Aorta (tissue), 5 donors: Measurements from ENCODE around the gene LDLRAD4. TPM values are rescaled to one million over a fixed set of nuclear protein-coding genes. Genes with fewer than 3 reads are reported as not detected.

ENCODE experiments used
- ATAC-seq: fragments of 200-7000 bp; cut with Tn5 transposase; one replicate; pipeline ENCODE4 v1.9.1; 2022; ENCODE audit warnings: moderate library complexity; ENCODE audit not compliant: low FRiP score
- DNase-seq, 2 donors: peaks; one replicate each; pipeline ENCODE4 v3.0.0-alpha.2; 2020
- H3K27ac ChIP-seq, 2 donors: one replicate each; pipeline ENCODE4 v1.5.1; 2013; ENCODE audit warnings: low read length in 2 of 2, mild to moderate bottlenecking in 2 of 2, moderate library complexity in 2 of 2, control low read depth in 1 of 2, inconsistent platforms in 1 of 2, low read depth in 1 of 2
- H3K27me3 ChIP-seq, 2 donors: one replicate each; pipeline ENCODE4 v1.6.1; 2013; ENCODE audit warnings: control low read depth in 1 of 2, low read length in 1 of 2, mild to moderate bottlenecking in 1 of 2, moderate library complexity in 1 of 2; ENCODE audit not compliant: insufficient read depth in 2 of 2, control insufficient read depth in 1 of 2
- H3K36me3 ChIP-seq, 2 donors: one replicate each; pipeline ENCODE4 v1.6.1; 2013; ENCODE audit warnings: control low read depth in 1 of 2, low read length in 1 of 2, mild to moderate bottlenecking in 1 of 2; ENCODE audit not compliant: insufficient read depth in 2 of 2, control insufficient read depth in 1 of 2
- H3K4me1 ChIP-seq, 2 donors: one replicate each; pipeline ENCODE4 v1.6.1; 2013; ENCODE audit warnings: low read length in 2 of 2, control low read depth in 1 of 2, mild to moderate bottlenecking in 1 of 2, moderate library complexity in 1 of 2; ENCODE audit not compliant: insufficient read depth in 2 of 2, control insufficient read depth in 1 of 2
- H3K4me3 ChIP-seq, 2 donors: one replicate each; pipeline ENCODE4 v1.5.1; 2013; ENCODE audit warnings: low read length in 2 of 2, control low read depth in 1 of 2, mild to moderate bottlenecking in 1 of 2
- H3K9me3 ChIP-seq: one replicate; pipeline ENCODE4 v1.6.1; 2013; ENCODE audit warnings: mild to moderate bottlenecking, low read length; ENCODE audit not compliant: control insufficient read depth
- WGBS, 2 donors: extraction: QIAGEN DNeasy Blood & Tissue Kit; methylation state at CpG; one replicate each; pipeline ENCODE4 v1.1.7; 2013; 5-methylcytosine and 5-hydroxymethylcytosine counted together
- intact Hi-C, 2 donors: fragments of 100-400 bp; cut with DNase I; formaldehyde crosslinking; loops; one replicate each; pipeline versions ENCODE4 v1.14.2 to v1.15.0; 2022
- polyA plus RNA-seq, 2 donors: library from polyadenylated mRNA; stranded (reverse); fragments of 200-250 nt; gene quantifications; one replicate each; pipeline ENCODE4 v1.2.3, GENCODE V29; 2013
- total RNA-seq, 2 donors: library from RNA; stranded (reverse); fragmentation: NEBNext Ultra II Directional; extraction: Animal tissue kit (Norgen Biotek cat#: 25700); gene quantifications; one replicate each; pipeline ENCODE4 v1.2.1, GENCODE V29; 2021
- donor health status: healthy with polysubstance abuse.
- donor health status: Bipolar disorder and iron deficiency.
- donor health status: DM: no; HTN: no; CAD: no.
- donor health status: DM: no; HTN: no; CAD: no.
- donor health status: DM: yes; HTN: yes; CAD: no.

The LDLRAD4 gene
- total and polyA plus RNA-seq, 4 donors = 7.0 to 112 (median 36.9) TPM

DNA sequence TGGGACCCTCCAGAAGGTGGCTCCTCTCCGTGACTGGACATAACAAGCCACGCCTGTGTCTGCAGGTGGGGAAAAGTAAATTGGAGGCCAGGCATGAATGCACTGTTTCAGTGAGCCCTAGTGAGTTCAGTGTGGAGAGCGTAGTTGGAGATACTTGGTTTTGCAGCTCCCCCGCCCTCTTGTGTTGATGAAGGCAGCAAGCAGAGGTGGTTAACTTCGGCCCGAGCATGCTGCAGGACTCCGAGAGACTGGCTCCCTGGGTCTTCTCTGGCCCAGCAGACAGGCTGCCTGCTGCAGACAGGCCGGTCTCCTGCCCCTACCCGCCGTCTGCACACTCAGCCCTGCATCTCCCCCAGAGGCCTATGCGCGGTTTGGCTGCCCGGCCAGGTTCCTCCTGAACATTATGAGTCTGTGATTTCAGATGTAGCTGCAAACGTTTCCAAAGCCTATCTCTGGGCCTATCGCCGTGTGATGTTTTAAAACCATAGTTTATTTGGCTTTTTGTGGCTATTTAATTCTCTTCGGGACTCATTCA is 102.4 kb downstream of the LDLRAD4 start:
- H3K27ac ChIP-seq = no peak overlapping the region
- no peak for DNase-seq
- H3K9me3 ChIP-seq = no peaks in the 10 kb centered on the region
- no peaks in the 10 kb centered on the region for H3K27me3 ChIP-seq
- peaks cover 2 to 3% of the 10 kb centered on the region in 2 donors for H3K4me1 ChIP-seq
- H3K36me3 ChIP-seq = no peaks in the 10 kb centered on the region
- 88 to 91% methylated on average over 17 of the region's 17 CpGs for WGBS, 2 donors
- no peak overlapping the region for H3K4me3 ChIP-seq
- ATAC-seq = no peak
- intact Hi-C loops = loop anchor here (5.0 kb wide), 5 partner anchors 39 to 99 kb away; no protein-coding TSS in a partner anchor

DNA sequence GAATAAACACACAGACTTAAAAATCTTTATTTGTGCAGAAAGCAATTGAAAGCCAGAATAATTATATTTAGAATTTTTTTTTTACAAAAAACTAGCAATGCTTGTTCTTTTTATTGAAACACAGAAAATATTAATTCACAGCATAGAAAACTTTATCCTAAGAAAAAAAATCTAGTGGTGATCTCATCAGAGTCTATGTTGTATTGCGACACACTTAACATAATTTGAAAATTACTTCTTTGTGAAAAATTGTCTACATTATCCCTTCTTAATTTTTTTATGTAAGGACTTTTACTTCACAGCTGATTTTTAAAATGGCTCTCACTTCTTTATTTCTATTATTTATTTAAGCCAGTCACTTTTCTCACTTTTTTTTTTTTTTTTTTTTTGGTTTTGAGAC is 103.4 kb downstream of the LDLRAD4 start:
- Histone ChIP-seq H3K4me1 (peaks cover 2 to 3% of the 10 kb centered on the region in 2 donors), H3K4me3 (no peak overlapping the region), H3K9me3 (no peaks in the 10 kb centered on the region), H3K27me3 (no peaks in the 10 kb centered on the region), H3K36me3 (no peaks in the 10 kb centered on the region), H3K27ac (no peak overlapping the region)
- ATAC-seq (no peak), DNase-seq (no peak)
- 93 to 96% methylated on average over 1 of the region's 1 CpG for WGBS, 2 donors
- intact Hi-C loops = loop anchor here (5.0 kb wide), 5 partner anchors 40 to 100 kb away; no protein-coding TSS in a partner anchor

DNA sequence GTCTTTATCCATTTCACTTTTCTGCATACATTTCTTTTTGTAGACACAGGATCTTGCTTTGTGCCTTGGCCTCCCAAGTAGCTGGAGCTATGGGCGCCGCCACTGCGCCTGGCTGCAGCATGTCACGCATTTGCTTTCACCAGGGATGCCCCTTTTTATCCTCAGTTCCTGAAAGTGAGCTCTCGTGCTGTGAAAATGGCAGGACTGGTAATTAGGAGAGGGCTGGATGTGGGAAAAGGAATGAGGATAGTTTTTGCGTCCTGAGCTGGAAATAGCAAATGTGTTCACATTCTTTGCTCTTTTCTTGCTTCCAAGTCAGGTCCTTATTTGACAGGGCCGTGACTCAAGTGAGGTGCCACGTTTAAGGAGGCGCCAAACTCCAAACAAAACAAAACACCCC is 104.6 kb downstream of the LDLRAD4 start:
- Histone ChIP-seq H3K4me3 (no peak overlapping the region), H3K36me3 (no peaks in the 10 kb centered on the region), H3K27me3 (no peaks in the 10 kb centered on the region), H3K27ac (peak overlapping the region in 1 of 2 donors; percentile 28), H3K9me3 (no peaks in the 10 kb centered on the region), H3K4me1 (peaks cover 3 to 4% of the 10 kb centered on the region in 2 donors)
- DNase-seq (no peak), ATAC-seq (no peak)
- 32 to 41% methylated on average over 9 of the region's 9 CpGs for WGBS, 2 donors
- intact Hi-C loops = loop anchor here (5.0 kb wide), 5 partner anchors 41 to 101 kb away; no protein-coding TSS in a partner anchor

DNA sequence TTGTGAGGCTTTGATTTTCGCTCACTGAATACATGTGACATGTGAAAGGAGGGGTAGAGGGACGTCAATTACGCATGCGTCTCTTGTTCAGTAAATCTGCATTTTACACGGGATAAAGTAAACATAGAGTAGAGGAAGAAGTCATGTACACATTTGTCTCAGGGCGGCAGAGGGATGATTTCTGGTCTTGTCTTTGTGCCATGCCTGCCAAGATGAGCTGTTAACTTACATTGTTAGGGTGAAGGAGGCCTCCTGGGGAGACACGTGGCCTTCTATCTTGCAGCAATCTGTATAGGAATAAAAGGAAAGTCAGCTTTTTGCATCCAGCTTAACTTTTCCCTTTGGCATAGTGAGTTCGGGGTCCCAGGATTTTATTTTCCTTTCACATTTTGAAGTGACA is 106.3 kb downstream of the LDLRAD4 start:
- H3K36me3 ChIP-seq = no peaks in the 10 kb centered on the region
- DNase-seq (no peak), ATAC-seq (no peak)
- H3K27me3 ChIP-seq = no peaks in the 10 kb centered on the region
- no peaks in the 10 kb centered on the region for H3K9me3 ChIP-seq
- peaks cover 3 to 4% of the 10 kb centered on the region in 2 donors for H3K4me1 ChIP-seq
- no peak overlapping the region for H3K4me3 ChIP-seq
- no peak overlapping the region for H3K27ac ChIP-seq
- intact Hi-C loops = loop anchor here (5.0 kb wide), 5 partner anchors 43 to 103 kb away; no protein-coding TSS in a partner anchor
- 89 to 92% methylated on average over 8 of the region's 8 CpGs for WGBS, 2 donors

DNA sequence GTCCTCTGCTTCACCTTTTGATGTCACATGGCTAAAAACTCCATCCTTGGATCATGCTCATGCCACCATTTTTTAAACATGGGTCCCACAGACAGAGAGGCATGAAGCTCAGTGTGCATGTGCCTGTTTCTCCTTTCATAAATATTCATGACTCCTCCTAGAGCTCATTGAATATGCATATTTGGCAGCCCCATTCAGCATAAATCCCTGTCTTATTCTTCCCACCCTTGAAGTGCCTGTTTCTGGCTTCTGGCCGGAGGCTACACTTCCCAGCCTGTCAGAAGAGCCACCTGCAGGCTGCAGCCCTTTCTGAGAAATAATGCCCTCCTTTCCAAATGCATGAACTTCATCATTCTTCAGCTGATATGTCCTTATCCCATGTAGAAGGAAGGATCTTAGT is 109.7 kb downstream of the LDLRAD4 start:
- Histone ChIP-seq H3K4me1 (peaks cover 0 to 2% of the 10 kb centered on the region in 2 donors), H3K27ac (no peak overlapping the region), H3K9me3 (no peaks in the 10 kb centered on the region), H3K36me3 (no peaks in the 10 kb centered on the region), H3K27me3 (no peaks in the 10 kb centered on the region), H3K4me3 (no peak overlapping the region)
- ATAC-seq = no peak
- WGBS, 2 donors = 94 to 96% methylated on average over 1 of the region's 1 CpG
- DNase-seq = no peak
- intact Hi-C loops = no loop called here

DNA sequence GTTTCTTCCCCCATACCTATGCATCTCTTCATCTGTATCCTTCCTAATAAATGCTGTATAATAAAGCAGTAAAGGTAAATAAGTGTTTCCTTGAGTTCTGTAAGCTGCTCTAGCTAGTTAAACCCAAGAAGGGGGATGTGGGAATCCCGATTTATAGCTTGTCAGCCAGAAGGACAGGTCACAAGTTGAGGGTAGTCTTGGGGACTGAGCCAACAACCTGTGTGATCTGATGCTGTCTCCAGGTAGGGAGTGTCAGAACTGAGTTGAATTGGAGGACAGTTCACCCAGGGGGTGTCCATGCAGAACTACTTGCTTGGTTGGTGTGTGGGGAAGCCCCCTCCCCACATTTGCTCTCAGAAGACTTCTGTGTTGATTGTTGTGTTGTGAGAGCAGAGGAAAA is 112.4 kb downstream of the LDLRAD4 start:
- 89 to 92% methylated on average over 1 of the region's 1 CpG for WGBS, 2 donors
- H3K4me1 ChIP-seq = peaks cover 0 to 2% of the 10 kb centered on the region in 2 donors
- H3K9me3 ChIP-seq = no peaks in the 10 kb centered on the region
- no peaks in the 10 kb centered on the region for H3K36me3 ChIP-seq
- no peak for DNase-seq
- no peaks in the 10 kb centered on the region for H3K27me3 ChIP-seq
- intact Hi-C loops = no loop called here
- no peak for ATAC-seq
- H3K4me3 ChIP-seq = no peak overlapping the region
- no peak overlapping the region for H3K27ac ChIP-seq

DNA sequence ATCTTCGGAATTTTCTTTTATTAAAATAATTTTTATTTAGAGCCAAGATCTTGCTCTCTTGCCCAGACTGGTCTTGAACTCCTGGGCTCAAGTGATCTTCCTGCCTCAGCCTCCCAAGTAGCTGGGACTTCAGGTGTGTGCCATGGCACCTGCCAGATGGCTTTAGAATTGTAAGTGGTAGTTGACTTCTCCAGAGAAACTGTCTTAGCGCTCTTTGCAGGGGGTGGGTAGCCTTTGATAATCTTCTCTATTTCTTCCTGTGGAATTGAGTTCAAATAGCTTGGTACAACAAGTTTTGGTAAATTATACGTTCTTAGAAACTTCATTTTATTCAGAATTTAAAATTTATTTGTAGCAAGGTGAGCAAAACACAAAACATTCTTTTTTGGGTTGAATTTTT is 113.3 kb downstream of the LDLRAD4 start:
- no peak for ATAC-seq
- Histone ChIP-seq H3K4me3 (no peak overlapping the region), H3K4me1 (peaks cover 0 to 2% of the 10 kb centered on the region in 2 donors), H3K9me3 (no peaks in the 10 kb centered on the region), H3K27me3 (no peaks in the 10 kb centered on the region), H3K27ac (no peak overlapping the region), H3K36me3 (no peaks in the 10 kb centered on the region)
- 82 to 85% methylated on average over 3 of the region's 3 CpGs for WGBS, 2 donors
- intact Hi-C loops = no loop called here
- DNase-seq = no peak

DNA sequence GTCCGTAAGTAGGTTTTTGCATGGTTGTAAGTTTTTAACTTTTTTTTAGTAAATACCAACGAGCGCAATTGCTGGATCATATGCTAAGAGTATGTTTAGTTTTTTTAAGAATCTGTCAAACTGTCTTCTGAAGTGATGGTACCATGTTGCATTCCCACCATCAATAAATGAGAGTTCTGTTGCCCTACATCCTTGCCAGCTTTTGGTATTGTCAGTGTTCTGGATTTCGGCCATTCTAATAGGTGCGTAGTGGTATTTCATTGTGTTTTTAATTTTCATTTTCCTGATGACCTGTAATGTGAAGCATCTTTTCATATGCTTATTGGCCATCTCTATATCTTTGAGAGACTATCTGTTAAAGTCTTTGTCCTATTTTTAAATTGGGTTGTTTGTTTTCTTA is 114.3 kb downstream of the LDLRAD4 start:
- ATAC-seq (no peak), DNase-seq (no peak)
- H3K9me3 ChIP-seq = no peaks in the 10 kb centered on the region
- intact Hi-C loops = no loop called here
- 77 to 79% methylated on average over 5 of the region's 5 CpGs for WGBS, 2 donors
- peaks cover 0 to 2% of the 10 kb centered on the region in 2 donors for H3K4me1 ChIP-seq
- no peaks in the 10 kb centered on the region for H3K36me3 ChIP-seq
- H3K27me3 ChIP-seq = no peaks in the 10 kb centered on the region
- H3K4me3 ChIP-seq = no peak overlapping the region
- no peak overlapping the region for H3K27ac ChIP-seq

DNA sequence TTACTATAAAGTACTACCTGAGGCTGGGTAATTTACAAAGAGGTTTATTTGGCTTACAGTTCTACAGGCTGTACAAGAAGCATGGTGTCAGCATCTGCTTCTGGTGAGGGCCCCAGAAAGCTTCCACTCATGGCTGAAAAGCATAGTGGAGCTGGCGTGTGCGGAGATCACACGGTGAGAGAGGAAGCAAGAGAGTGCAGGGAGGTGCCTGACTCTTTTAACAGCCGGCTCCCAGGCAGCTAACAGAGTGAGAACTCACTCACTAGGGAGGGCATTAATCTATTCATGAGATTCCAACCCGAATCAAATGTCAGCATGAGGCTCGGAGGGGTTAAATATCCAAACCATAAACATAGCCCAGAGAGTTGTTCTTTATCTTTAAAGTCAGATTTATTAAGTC is 117.3 kb downstream of the LDLRAD4 start:
- Histone ChIP-seq H3K4me3 (no peak overlapping the region), H3K27me3 (no peaks in the 10 kb centered on the region), H3K36me3 (no peaks in the 10 kb centered on the region), H3K9me3 (no peaks in the 10 kb centered on the region), H3K4me1 (peaks cover 0 to 2% of the 10 kb centered on the region in 2 donors), H3K27ac (peak overlapping the region in 1 of 2 donors; percentile 3)
- intact Hi-C loops = no loop called here
- DNase-seq (no peak), ATAC-seq (no peak)
- WGBS, 2 donors = 71 to 78% methylated on average over 6 of the region's 6 CpGs
